ENCODE results near the gene NUP155. TPM values are rescaled to one million over a fixed set of nuclear protein-coding genes. Genes with fewer than 3 reads are reported as not detected.

Gene NUP155
- total and polyA plus RNA-seq, 2 experiments from 2014 or later = 10.8 to 23.9 TPM

GRCh38 chr5:37251665-37252064, 119.2 kb downstream of the NUP155 start:
- no peaks in the 10 kb centered on the region for H3K27me3 ChIP-seq (replicated peaks; ENCODE audit: insufficient read depth)
- TF ChIP-seq EZH2 (IDR thresholded peaks at IDR 0.05; ENCODE audit: insufficient read depth, poor library complexity, severe bottlenecking) = no peak
- TF ChIP-seq EZH2phosphoT487 (IDR thresholded peaks at IDR 0.05; ENCODE audit: insufficient read depth, low read depth) = no peak
- peaks cover 19% of the 10 kb centered on the region for H3K79me2 ChIP-seq (ENCODE audit: insufficient read depth)
- H3K27ac ChIP-seq = no peak overlapping the region
- H3K4me3 ChIP-seq = no peak overlapping the region
- no peak overlapping the region for H3K9ac ChIP-seq
- H3K9me3 ChIP-seq (ENCODE audit: low read depth) = no peaks in the 10 kb centered on the region
- in situ Hi-C loops (cut with MboI) = no loop called here
- H3K36me3 ChIP-seq (ENCODE audit: low read depth) = no peaks in the 10 kb centered on the region
- H2AFZ ChIP-seq = 0 out of 2 replicates have a peak overlapping the region, but pooled peaks have one; percentile 10
- DNase-seq = no peak
- peaks cover 16% of the 10 kb centered on the region for H3K4me1 ChIP-seq (ENCODE audit: insufficient read depth)
- no peak overlapping the region for H3K4me2 ChIP-seq (ENCODE audit: unreplicated experiment)
- no peaks in the 10 kb centered on the region for H4K20me1 ChIP-seq (ENCODE audit: insufficient read depth)
- H3K9me2 ChIP-seq (ENCODE audit: insufficient read depth) = no peaks in the 10 kb centered on the region
- H3F3A ChIP-seq (ENCODE audit: insufficient read depth) = peaks cover 9% of the 10 kb centered on the region

GRCh38 chr5:37249815-37250164, 121.1 kb downstream of the NUP155 start:
- Histone ChIP-seq H3K9me2 (ENCODE audit: insufficient read depth) (no peaks in the 10 kb centered on the region), H3K79me2 (ENCODE audit: insufficient read depth) (peaks cover 34% of the 10 kb centered on the region), H3K4me1 (ENCODE audit: insufficient read depth) (peaks cover 17% of the 10 kb centered on the region), H3K36me3 (ENCODE audit: low read depth) (no peaks in the 10 kb centered on the region), H3K27me3 (replicated peaks; ENCODE audit: insufficient read depth) (no peaks in the 10 kb centered on the region), H2AFZ (peak overlapping the region; percentile 98), H3K9ac (peak overlapping the region; percentile 88), H3K27ac (peak overlapping the region; percentile 62; the same call in 1 of the 2 replicates), H3K9me3 (ENCODE audit: low read depth) (no peaks in the 10 kb centered on the region), H3K4me2 (ENCODE audit: unreplicated experiment) (peak overlapping the region; percentile 88), H4K20me1 (ENCODE audit: insufficient read depth) (no peaks in the 10 kb centered on the region), H3K4me3 (peak overlapping the region; percentile 80), H3F3A (ENCODE audit: insufficient read depth) (peaks cover 9% of the 10 kb centered on the region)
- TF ChIP-seq EZH2 (IDR thresholded peaks at IDR 0.05; ENCODE audit: insufficient read depth, poor library complexity, severe bottlenecking) (no peak), EZH2phosphoT487 (IDR thresholded peaks at IDR 0.05; ENCODE audit: insufficient read depth, low read depth) (no peak)
- in situ Hi-C loops (cut with MboI) = no loop called here
- no peak for DNase-seq
- WGBS, 2 experiments (ENCODE audit: low coverage in 1 of 2, low lambda C conversion rate in 2 of 2, missing lambda C conversion rate in 2 of 2) = 66 to 67% methylated on average over 10 of the region's 10 CpGs

GRCh38 chr5:37248970-37249814, 121.7 kb downstream of the NUP155 start, which contains the start of gene CPLANE1:
Gene CPLANE1 (minus strand): TSS chr5:37249376. CDS start chr5:37247698, 1,678 bp downstream.
- Histone ChIP-seq H3K9me3 (ENCODE audit: low read depth) (no peaks in the 10 kb centered on the region), H3K4me3 (peak within 1 kb of the TSS; percentile 80), H3K4me2 (ENCODE audit: unreplicated experiment) (peak within 1 kb of the TSS; percentile 88), H3K9me2 (ENCODE audit: insufficient read depth) (no peaks in the 10 kb centered on the region), H3K36me3 (ENCODE audit: low read depth) (0 out of 2 replicates have a peak, but pooled peaks cover 3% of the 10 kb centered on the region), H3K9ac (peak within 1 kb of the TSS; percentile 88), H3K79me2 (ENCODE audit: insufficient read depth) (peaks cover 40% of the 10 kb centered on the region), H4K20me1 (ENCODE audit: insufficient read depth) (no peaks in the 10 kb centered on the region), H3K27ac (peak within 1 kb of the TSS; percentile 62), H2AFZ (peak within 1 kb of the TSS; percentile 98), H3K27me3 (replicated peaks; ENCODE audit: insufficient read depth) (no peaks in the 10 kb centered on the region), H3K4me1 (ENCODE audit: insufficient read depth) (peaks cover 17% of the 10 kb centered on the region), H3F3A (ENCODE audit: insufficient read depth) (peaks cover 9% of the 10 kb centered on the region)
- in situ Hi-C loops (cut with MboI) = no loop called here
- TF ChIP-seq EZH2 (IDR thresholded peaks at IDR 0.05; ENCODE audit: insufficient read depth, poor library complexity, severe bottlenecking) (no peak), EZH2phosphoT487 (IDR thresholded peaks at IDR 0.05; ENCODE audit: insufficient read depth, low read depth) (no peak)
- WGBS, 2 experiments (ENCODE audit: low coverage in 1 of 2, low lambda C conversion rate in 2 of 2, missing lambda C conversion rate in 2 of 2) = 1 to 3% methylated on average over 45 to 78 of the region's 88 CpGs
- DNase-seq = peak; percentile 86

DNA sequence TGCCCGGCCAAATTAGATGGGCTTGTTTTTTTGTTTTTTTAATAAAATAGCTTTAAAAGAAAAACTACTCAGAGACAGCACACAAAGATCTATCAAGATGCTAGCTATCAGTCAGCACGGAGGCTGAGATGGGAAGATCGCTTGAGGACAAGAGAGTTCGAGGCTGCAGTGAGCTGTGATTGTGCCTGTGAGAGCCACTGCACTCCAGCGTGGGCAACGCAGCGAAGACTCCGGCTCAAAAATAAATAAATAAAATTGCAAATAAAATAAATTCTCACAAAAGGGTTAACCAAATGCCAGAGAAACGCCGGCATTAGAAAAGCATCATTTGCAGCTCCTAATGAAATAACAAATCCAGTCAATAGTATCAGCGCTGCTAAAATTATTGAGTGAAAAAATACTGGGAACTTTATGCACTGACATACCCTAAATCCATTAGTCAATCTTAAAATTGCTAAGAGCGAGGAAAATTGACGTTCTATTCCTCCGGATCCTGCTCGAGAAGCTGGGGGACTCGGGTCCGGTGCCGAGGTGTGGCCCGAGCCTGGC, 122.4 kb downstream of the NUP155 start:
- H3K9me3 ChIP-seq (ENCODE audit: low read depth) = no peaks in the 10 kb centered on the region
- DNase-seq = peak; percentile 56

More for the DNA sequence above, 122.4 kb downstream of the NUP155 start:
- Histone ChIP-seq H3K4me1 (ENCODE audit: insufficient read depth) (peaks cover 17% of the 10 kb centered on the region), H3K79me2 (ENCODE audit: insufficient read depth) (peaks cover 41% of the 10 kb centered on the region), H3K4me2 (ENCODE audit: unreplicated experiment) (peak overlapping the region; percentile 88), H3K9me2 (ENCODE audit: insufficient read depth) (no peaks in the 10 kb centered on the region), H3K27me3 (replicated peaks; ENCODE audit: insufficient read depth) (no peaks in the 10 kb centered on the region), H3K36me3 (ENCODE audit: low read depth) (0 out of 2 replicates have a peak, but pooled peaks cover 5% of the 10 kb centered on the region), H3K4me3 (peak overlapping the region; percentile 80), H2AFZ (peak overlapping the region; percentile 98), H3K9ac (peak overlapping the region; percentile 88), H3K27ac (peak overlapping the region; percentile 62), H3F3A (ENCODE audit: insufficient read depth) (peaks cover 9% of the 10 kb centered on the region), H4K20me1 (ENCODE audit: insufficient read depth) (no peaks in the 10 kb centered on the region)
- WGBS, 2 experiments (ENCODE audit: low coverage in 1 of 2, low lambda C conversion rate in 2 of 2, missing lambda C conversion rate in 2 of 2) = 3 to 6% methylated on average over 19 of the region's 19 CpGs
- in situ Hi-C loops (cut with MboI) = no loop called here
- no peak for TF ChIP-seq EZH2 (IDR thresholded peaks at IDR 0.05; ENCODE audit: insufficient read depth, poor library complexity, severe bottlenecking)
- no peak for TF ChIP-seq EZH2phosphoT487 (IDR thresholded peaks at IDR 0.05; ENCODE audit: insufficient read depth, low read depth)
